UCSD-AML1 (cell line): Measurements from ENCODE around the gene KCNH6.
A peak's percentile ranks its signal among the peaks of the same experiment; 100 is the strongest.

Experiments
- DNase-seq: peaks from one replicate; lab custom pipeline; 2025; ENCODE audit not compliant: unreplicated experiment; lab: John Stamatoyannopoulos, UW

KCNH6 gene

DNA sequence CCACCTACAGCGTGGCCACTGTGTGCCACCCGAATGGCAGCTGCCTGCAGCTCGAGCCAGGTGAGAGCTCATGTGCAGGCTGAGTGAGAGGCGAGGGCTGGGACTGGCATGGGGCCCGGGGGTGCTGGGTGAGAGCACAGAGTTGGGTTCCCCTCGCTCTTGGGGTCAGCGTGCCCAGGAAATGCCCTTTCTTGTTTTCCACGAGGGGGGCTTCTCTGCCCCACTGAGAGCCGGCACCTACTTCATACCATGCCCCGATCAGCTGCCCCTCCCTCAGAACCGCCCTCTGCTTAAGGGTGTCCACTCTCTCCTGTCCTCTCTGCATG, 36.2 kb upstream of the KCNH6 start:
- DNase-seq = no peak

DNA sequence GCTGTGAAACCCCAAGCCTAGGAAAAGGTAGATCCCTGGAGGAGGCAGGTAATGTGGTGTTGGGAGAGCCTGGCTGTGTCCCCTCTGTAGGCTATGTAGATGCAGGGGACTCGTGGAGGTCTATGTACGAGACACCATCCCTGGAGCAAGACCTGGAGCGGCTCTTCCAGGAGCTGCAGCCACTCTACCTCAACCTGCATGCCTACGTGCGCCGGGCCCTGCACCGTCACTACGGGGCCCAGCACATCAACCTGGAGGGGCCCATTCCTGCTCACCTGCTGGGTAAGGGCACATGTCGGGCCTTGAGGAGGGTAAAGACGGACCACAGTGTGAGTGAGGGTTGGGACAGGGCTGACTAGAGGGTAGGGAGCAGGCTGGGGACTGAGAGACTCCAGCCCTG, 34.3 kb upstream of the KCNH6 start:
- no peak for DNase-seq

DNA sequence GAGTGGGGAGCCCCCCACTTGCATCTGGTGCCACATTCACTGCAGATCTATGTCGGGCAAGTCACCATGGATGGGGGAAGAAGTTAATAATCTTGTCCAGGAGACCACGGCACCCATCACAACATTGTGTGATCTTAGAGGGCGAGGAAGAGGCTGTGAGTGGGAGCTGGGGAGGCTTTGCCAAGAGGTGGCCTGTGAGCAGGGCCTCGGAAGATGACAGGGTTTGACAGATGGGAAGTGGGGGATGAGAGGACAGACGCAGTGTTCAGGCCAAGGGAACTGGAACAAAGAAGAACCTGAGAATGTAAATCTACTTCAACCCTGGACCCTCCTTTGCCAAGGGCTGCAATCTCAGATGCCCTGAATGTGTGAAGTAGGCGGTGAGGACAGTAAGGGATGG, 33.9 kb upstream of the KCNH6 start:
- DNase-seq = no peak

DNA sequence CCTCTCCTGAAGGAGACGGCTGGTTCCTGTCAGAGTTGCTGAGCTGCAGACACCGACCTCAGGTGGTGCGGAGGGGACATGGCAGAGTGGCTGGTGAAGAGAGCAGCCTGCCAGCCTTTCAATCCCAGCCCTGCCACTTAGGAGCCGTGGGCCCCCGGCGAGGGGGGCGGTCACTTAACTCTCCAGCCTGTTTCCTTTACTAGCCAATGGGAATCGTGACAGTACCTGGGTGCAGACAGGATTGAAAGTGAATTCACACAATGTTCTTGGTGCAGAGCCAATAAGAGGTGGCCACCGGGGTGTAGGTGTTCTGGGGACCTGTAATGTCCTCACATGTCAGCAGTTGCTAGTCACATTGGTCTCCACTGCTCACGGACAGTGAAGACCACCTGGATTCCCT, 32.8 kb upstream of the KCNH6 start:
- DNase-seq = no peak

DNA sequence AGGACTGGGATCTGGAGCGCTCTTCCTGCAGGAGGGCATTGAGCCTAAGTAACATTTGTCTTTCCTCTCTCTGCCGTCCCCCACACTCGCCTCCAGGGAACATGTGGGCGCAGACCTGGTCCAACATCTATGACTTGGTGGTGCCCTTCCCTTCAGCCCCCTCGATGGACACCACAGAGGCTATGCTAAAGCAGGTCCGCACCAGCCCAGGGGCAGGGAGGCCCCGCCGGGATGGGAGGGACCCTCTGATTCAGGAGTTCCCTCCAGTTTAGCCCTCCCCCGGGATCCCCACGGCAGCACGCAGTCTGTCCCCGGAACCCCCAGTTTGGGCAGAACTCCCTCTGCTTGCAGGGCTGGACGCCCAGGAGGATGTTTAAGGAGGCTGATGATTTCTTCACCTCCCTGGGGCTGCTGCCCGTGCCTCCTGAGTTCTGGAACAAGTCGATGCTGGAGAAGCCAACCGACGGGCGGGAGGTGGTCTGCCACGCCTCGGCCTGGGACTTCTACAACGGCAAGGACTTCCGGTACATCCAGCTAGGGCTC, 32.2 kb upstream of the KCNH6 start:
- DNase-seq = no peak

DNA sequence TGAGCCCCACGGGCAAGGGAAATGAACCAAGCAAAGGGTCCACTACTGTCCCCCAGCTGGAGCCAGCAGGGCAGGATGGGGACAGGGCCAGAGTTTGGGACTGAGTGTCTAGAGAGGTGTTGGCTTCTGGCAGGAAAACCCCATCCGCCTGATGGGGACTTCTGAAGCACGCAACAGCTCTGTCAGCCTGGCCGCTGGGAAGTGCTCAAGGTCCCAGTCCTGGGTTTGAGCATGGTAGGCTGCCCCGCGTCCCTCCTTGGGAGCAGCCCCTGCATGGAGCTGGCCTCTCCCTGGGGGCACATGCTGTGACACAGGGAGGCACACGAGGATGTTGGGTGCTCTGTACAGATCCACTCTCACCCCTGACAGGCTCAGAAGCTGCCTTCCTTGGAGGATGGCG, 31.7 kb upstream of the KCNH6 start:
- DNase-seq = no peak

DNA sequence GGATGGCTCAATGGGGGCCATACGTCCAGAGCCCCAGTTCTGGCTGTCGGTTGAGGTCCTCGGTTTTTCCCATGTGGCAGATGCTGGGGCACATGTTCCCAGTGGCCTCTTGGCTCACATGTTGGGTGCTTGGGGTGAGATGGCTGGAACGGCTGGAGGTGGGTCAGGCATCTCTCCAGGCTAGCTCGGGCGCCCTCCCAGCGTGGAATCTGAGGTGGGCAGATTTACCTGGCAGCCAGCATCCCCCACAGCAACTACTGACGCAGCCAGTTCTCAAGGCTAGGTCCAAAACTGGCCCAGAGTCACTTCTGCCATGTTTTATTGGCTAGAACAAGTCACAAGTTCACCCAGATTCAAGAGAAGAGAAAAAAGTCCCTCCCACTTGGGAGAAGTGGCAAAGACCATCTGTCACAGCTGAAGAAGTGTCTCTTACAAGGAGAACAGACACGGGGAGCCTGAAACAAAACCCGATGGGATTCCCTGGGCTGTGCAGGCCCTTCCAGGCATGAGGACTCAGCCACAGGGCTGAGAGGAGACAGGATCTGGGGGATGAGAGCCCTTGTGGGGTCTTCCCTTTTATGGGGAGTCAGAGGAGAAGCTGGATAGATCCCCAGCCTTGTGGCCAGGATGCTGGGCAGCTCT, 31.1 kb upstream of the KCNH6 start:
- no peak for DNase-seq

DNA sequence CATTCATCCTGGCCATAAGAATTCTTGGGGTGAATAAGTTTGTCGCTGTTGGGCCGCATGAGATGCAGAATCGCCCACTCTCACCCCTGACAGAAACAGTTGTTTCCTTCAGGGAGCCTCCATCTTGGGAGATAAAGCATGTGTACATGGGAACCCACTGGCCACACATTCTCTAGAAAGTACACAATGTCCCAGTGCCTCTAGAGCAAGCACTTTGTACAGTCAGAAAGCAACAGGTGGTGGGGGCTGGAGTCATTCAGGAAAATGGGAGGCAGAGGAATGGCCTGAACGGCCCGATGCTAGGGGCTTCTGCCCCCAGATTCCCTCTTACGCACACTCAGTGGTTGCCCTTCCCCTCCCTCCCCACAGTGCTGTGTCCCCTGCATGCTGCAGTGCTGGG, 30.2 kb upstream of the KCNH6 start:
- no peak for DNase-seq

DNA sequence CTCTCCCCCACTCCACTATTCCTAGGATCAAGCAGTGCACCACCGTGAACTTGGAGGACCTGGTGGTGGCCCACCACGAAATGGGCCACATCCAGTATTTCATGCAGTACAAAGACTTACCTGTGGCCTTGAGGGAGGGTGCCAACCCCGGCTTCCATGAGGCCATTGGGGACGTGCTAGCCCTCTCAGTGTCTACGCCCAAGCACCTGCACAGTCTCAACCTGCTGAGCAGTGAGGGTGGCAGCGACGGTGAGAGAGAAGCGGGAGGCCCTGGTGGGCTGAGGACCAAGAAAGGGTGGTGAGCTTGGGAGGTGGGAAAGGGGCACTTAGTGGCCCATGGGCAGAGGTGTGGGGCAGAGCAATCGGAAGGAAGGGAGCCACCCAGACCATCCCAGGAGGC, 29.7 kb upstream of the KCNH6 start:
- no peak for DNase-seq

DNA sequence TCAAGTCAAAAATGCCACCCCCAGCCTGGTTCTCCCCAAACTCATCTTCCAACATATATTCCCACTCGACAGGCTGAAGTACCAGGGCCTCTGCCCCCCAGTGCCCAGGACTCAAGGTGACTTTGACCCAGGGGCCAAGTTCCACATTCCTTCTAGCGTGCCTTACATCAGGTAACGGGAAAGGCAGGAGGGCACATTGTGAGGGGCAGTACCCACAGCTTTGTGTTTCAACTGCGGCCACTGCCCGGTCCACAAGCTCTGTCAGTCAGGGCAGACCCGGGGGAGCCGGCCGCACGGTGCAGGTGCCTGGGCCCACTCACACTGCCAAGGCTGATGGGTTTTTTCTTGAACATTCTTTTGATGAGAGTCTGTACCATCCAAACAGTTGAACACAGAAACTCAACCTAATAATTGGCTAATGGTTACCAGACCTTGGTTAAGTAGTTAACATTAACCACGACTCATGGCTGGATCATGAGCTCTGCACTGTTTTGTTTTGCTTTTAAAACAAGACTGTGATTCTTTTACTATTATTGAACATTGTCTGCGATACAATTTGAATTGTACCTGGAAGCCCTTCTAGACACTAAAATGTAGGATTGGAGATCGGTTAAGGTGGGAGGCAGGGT, 28.7 kb upstream of the KCNH6 start:
- no peak for DNase-seq

DNA sequence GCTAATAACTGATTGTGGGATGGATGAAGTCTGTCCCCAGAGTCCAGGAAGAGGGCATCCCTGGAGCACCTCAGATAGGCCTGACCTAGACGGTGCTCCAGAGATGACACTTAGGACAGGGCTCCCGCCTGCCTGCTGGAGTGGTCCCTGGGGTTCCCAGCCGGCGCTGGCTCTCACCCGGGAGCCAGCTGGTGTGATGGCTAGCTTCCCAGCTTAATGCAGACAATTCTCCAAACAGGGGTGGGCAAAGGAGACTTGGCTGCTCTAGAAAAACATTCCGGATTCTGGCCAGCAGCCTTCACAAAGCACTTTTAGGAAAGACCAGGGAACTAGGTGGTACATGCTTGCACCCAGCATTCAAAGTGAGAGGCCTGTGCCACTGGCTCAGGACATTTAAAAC, 27.7 kb upstream of the KCNH6 start:
- no peak for DNase-seq

DNA sequence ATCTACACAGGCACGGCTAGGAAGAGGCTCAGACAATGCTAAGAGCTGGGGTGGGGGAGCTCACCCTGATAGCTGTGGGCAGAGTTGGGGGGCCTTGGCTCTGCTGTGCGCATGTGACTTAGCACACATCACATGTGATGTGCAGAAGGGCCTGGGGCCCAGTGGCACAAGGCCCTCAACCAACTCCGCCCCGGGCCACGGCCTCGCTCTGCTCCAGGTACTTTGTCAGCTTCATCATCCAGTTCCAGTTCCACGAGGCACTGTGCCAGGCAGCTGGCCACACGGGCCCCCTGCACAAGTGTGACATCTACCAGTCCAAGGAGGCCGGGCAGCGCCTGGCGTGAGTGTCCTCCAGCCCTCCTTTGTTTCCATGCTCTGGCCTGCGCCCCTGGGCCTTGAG, 27.0 kb upstream of the KCNH6 start:
- DNase-seq = no peak

DNA sequence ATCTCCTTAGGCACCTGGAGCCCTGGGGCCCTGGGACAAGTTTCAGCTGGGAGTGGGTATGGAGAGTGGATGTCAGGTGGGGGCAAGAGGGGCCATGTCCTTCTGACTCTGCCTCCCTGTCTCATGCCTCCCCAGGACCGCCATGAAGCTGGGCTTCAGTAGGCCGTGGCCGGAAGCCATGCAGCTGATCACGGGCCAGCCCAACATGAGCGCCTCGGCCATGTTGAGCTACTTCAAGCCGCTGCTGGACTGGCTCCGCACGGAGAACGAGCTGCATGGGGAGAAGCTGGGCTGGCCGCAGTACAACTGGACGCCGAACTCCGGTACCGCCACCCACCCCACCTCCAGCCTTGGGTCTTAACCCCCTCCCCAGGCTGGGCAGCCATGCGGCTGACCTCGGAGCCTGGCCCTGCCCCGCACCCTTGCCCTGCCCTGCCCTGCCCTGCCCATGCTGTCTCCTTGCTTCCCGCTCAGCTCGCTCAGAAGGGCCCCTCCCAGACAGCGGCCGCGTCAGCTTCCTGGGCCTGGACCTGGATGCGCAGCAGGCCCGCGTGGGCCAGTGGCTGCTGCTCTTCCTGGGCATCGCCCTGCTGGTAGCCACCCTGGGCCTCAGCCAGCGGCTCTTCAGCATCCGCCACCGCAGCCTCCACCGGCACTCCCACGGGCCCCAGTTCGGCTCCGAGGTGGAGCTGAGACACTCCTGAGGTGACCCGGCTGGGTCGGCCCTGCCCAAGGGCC, 26.3 kb upstream of the KCNH6 start:
- DNase-seq = no peak

DNA sequence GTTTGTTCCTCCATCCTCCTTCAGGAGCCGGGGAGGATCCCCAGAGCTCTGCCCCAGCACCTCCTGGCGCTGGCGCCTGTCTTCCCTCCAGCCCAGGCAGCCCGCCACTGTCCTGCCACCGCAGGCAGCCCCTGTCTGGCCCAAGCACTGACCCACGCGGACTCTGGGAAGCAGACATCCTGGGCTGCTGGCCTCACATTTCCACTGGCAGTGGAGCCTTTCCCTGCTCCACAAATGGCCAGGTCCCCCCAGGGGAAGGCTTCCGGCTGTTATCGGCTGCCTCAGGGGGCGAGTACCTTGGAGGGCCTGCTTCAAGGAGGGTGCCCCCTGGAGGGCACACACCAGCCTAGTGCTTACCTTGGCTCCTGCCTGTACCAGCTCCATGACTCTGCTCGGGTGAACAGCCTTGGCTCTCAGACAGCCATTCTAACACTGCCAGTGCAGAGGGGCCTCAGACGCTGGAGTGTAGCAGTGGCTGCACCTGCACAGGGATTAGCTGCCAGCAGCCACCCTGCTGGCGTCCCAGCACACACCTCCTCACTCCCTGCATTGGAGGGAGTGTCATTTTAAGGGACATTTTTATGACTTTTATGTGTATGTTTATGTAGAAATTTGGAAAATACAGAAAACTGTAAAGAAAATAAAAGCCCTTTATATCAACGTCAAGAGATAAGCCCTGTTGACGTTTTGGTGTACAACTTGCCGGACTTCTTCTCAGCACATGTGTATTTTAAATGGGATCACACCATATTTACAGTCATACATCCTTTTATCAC, 25.3 kb upstream of the KCNH6 start:
- peak; percentile 23 for DNase-seq

DNA sequence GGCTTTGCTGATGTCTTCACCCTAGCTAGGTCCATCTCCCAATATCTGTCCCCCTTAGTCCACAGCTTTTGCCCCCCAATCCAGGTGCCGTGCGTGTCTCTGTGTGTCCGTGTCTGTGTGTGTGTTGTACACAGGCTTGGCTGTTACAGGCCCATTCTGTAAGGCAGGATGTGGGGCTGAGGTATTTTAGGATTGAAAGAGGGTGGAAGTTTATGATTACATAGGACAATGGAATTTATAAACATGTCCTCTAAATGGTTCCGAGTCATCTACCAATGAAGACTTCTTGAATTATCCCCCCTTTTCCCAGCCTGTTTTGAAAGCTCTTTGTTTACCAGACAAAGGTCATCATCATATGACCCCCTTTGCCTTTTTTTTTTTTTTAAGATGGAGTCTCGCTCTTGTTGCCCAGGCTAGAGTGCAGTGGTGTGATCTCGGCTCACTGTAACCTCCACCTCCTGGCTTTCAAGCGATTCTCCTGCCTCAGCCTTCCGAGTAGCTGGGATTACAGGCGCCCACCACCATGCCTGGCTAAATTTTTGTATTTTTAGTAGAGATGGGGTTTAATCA, 24.4 kb upstream of the KCNH6 start:
- DNase-seq = no peak

DNA sequence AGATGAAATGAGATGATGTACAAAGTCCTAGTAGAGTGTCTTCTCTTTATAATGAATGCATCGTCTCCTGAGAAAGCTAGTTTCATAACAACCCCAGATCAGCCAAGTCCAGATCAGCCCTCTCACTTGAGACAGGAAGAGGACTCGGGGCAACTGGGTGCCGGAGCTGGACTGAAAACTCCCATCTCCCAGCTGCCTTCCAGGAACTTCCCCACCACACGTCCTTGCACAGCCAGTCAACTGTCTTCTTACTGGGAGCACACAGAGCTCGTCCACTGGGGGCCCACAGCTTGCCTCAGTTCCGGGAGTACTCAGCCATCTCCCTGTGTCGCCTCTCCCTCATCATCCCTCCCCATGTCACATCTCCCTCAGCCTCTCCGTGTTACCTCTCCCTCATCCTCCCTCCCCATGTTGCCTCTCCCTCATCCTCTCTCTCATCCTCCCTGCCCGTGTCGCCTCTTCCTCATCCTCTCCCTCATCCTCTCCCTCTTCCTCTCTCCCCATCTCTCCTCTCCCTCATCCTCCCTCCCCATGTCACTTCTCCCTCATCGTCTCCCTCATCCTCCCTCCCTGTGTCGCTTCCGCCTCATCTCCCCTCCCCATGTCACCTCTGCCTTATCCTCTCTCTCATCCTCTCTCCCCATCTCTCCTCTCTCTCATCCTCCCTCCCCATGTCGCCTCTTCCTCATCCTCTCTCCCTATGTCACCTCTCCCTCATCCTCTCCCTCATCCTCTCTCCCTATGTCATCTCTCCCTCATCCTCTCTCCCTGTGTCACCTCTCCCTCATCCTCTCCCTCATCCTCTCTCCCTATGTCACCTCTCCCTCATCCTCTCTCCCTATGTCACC, 22.4 kb upstream of the KCNH6 start:
- DNase-seq = no peak

DNA sequence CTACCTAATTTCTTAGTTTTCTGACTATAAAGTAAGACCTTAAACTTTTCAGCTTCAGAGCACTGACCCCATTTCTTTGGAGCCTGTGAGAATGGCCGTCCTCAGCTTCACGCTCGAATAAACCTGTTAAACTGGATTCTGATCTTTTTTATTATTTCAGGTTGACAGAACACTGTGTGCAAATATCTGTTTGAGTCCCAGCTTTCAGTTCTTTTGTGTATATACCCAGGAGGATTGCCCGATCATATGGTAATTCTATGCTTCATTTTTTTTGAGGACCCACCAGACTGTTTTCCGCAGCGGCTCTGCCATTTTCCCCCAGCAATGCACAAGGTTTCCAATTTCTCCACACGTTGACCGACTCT, 19.8 kb upstream of the KCNH6 start:
- DNase-seq = no peak

DNA sequence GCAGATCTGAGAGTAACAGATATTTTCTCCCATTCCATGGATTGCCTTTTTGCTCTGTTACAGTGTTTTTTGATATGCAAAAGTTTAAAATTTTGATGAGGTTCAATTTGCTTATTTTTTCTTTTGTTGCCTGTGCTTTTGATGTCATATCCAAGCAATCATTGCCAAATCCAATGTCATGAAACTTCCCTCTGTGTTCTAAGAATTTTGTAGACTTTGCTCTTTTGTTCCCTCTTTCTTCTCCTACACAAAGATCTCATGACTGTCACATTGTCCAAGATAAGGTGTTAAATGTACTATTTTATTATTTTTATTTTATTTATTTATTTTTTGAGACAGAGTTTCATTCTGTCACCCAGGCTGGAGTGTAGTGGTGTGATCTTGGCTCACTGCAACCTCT, 18.9 kb upstream of the KCNH6 start:
- DNase-seq = no peak

DNA sequence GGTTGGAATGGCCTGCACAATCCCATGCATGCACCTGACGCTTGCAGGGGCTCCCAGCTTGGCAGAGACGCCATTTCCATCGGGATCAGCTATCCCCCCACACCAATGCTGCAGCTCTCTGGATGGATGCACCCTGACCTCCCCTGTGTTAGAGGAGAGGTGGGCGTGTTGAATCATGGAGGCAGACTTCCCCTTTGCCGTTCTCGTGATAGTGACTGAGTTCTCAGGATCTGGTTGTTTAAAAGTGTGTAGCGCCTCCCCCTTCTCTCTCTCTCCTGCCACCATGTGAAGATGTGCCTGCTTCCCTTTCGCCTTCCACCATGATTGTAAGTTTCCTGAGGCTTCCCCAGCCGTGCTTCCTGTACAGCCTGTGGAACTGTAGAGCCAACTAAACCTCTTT, 17.8 kb upstream of the KCNH6 start:
- no peak for DNase-seq

DNA sequence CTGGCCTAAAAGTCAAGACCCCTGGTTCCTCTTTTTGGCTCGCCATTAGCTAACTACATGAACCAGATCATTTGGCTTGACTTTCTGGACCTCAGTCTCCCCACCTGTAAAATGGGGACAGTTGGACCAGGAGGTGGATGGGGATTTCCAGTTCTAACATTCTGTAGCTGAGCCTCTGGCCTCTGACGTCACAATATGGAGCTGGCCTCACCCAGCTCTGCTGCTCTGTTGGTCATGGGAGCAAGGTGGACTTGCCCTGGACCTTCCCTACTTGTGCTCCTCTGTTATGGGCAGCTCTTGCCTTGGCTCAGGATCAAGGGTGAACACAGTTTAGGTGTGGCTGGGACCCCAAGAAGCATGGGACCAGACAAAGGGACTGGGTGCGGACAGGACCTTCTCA, 16.5 kb upstream of the KCNH6 start:
- no peak for DNase-seq

DNA sequence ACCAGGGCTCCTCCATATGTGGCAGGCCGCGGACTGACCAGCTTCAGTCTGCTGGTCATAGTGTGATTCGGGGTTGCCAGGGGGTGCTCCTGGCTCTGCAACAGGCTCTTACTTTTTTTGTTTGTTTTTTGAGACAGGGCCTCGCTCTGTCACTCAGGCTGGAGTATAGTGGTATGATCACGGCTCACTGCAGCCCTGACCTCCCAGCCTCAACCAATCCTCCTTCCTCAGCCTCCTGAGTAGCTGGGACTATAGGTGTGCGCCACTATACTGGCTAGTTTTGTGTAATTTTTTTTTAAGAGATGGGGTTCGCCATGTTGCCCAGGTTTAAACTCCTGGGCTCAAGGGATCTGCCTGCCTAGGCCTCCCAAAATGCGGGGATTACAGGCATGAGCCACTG, 11.8 kb upstream of the KCNH6 start:
- DNase-seq = no peak
